K562 (cell line): ENCODE data around the gene MDH1B. TPM values are rescaled to one million over a fixed set of nuclear protein-coding genes. Genes with fewer than 3 reads are reported as not detected.

ENCODE experiments used
- ADNP ChIP-seq: fragments of 200-800 bp; sonication (Bioruptor generic); IDR thresholded peaks from 2 replicates; pipeline ENCODE4 v1.6.1; 2016; ENCODE audit warnings: missing genetic modification characterization, missing compliant biosample characterization
- E2F4 ChIP-seq: sonication (generic); formaldehyde crosslinking; IDR thresholded peaks from 2 replicates; pipeline ENCODE4 v1.8.0; 2022; ENCODE audit warnings: mild to moderate bottlenecking, low read depth, missing genetic modification reagents
- FOSL1 ChIP-seq: fragments of 200-800 bp; sonication (Bioruptor generic); conservative IDR thresholded peaks from 2 replicates; pipeline ENCODE4 v1.6.1; 2016; ENCODE audit warnings: missing genetic modification characterization, missing compliant biosample characterization
- FOXK2 ChIP-seq, 2 experiments: fragments of 450-650 bp; IDR thresholded peaks in 1 of 2; conservative IDR thresholded peaks in 1 of 2; 2 replicates each; pipeline ENCODE4 v1.6.1; 2016; ENCODE audit warnings: low read depth in 2 of 2, mild to moderate bottlenecking in 1 of 2
- GABPB1 ChIP-seq: sonication (generic); formaldehyde crosslinking; IDR thresholded peaks from 2 replicates; pipeline ENCODE4 v1.8.0; 2022; ENCODE audit warnings: mild to moderate bottlenecking, missing genetic modification reagents
- MAX ChIP-seq: sonication (generic); formaldehyde crosslinking; IDR thresholded peaks from 2 replicates; pipeline ENCODE4 v1.9.0; 2022; ENCODE audit warnings: mild to moderate bottlenecking, missing genetic modification reagents
- RERE ChIP-seq: sonication (generic); formaldehyde crosslinking; IDR thresholded peaks from 2 replicates; pipeline ENCODE4 v1.8.0; 2023; ENCODE audit warnings: missing genetic modification reagents, mild to moderate bottlenecking, borderline replicate concordance
- ZBTB40 ChIP-seq, 2 experiments: fragments of 450-650 bp in 1 of 2; sonication (generic) in 1 of 2; formaldehyde crosslinking in 1 of 2; IDR thresholded peaks; 2 replicates each; pipeline versions ENCODE4 v1.7.1 to v1.9.0; 2016 to 2022; ENCODE audit warnings: inconsistent platforms in 1 of 2, mild to moderate bottlenecking in 1 of 2, missing genetic modification reagents in 1 of 2
- ZNF121 ChIP-seq: sonication (generic); formaldehyde crosslinking; conservative IDR thresholded peaks from 2 replicates; pipeline ENCODE4 v1.8.0; 2022; ENCODE audit warnings: missing genetic modification reagents
- polyA plus RNA-seq, 8 experiments: library from polyadenylated mRNA; depleted of rRNA in 4 of 8; stranded (reverse) in 5 of 8; unstranded in 3 of 8; fragments of >200 nt; fragmentation: Nextera tagmentation in 2 of 8; fragmentation: Illumina TruSeq in 1 of 8; extraction: Ambion mirVana in 2 of 8; extraction: Trizol in 1 of 8; gene quantifications; 2 replicates each; pipeline versions ENCODE4 v1.2.1 to v1.2.3, GENCODE V29; 2011 to 2014; ENCODE audit warnings: inconsistent platforms in 1 of 8, missing spikeins in 1 of 8
- total RNA-seq, 7 experiments: library from RNA; depleted of rRNA in 6 of 7; stranded (reverse); fragments of >200 nt in 6 of 7; fragmentation: Illumina TruSeq in 2 of 7; extraction: Trizol in 2 of 7; gene quantifications; 2 replicates each; pipeline versions ENCODE4 v1.2.1 to v1.2.3, GENCODE V29; 2011 to 2021; ENCODE audit warnings: low replicate concordance in 1 of 7

The MDH1B gene
- total and polyA plus RNA-seq, 9 of the 15 experiments (the other 6 are each of a cell fraction or from before 2014, with no cell fraction given) = 0.06 to 0.16 (median 0.14) TPM; not detected in 5

GRCh38 chr2:206765242-206766056 is at the start of gene MDH1B, which contains the start of gene FASTKD2 (continued):
- TF ChIP-seq FOXK2 (conservative IDR thresholded peaks at IDR 0.05 in 1 of 2, IDR thresholded peaks at IDR 0.05 in 1 of 2; ENCODE audit: low read depth in 2 of 2) (0 out of 4 replicates have a peak, but pooled peaks of 1 of the 2 experiments have one; percentile 32), ADNP (tag) (no peak), ZBTB40 (IDR thresholded peaks at IDR 0.05) (peak; percentile 26; the same call in 1 of the 2 replicates), ZBTB40 (CRISPR knock-in tag; IDR thresholded peaks at IDR 0.05) (no peak), ZNF121 (no peak), RERE (no peak), GABPB1 (CRISPR knock-in tag) (peak; percentile 59), FOSL1 (tag) (peak; percentile 64), MAX (CRISPR knock-in tag) (peak; percentile 66; the same call in 1 of the 2 replicates), E2F4 (CRISPR knock-in tag) (no peak)
